WERI-Rb-1 (cell line): ENCODE data around the gene FANCB.

Experiments used
- DNase-seq: peaks from one replicate; pipeline ENCODE4 v3.0.0-alpha.2; 2020
- H3K27ac ChIP-seq: fragments of 250-450 bp; sonication (Bioruptor Pico); 2 replicates; pipeline ENCODE4 v1.5.1; 2020; ENCODE audit warnings: mild to moderate bottlenecking, moderate library complexity
- H3K27me3 ChIP-seq: fragments of 250-450 bp; sonication (Bioruptor Pico); 2 replicates; pipeline ENCODE4 v1.5.1; 2021; ENCODE audit warnings: mild to moderate bottlenecking, low read depth, moderate library complexity; ENCODE audit not compliant: insufficient read depth, severe bottlenecking
- H3K36me3 ChIP-seq: fragments of 250-450 bp; sonication (Bioruptor Pico); 2 replicates; pipeline ENCODE4 v1.5.1; 2020; ENCODE audit warnings: mild to moderate bottlenecking, moderate library complexity
- H3K4me3 ChIP-seq: 2 replicates; pipeline ENCODE4 v1.5.1; 2011; ENCODE audit warnings: low read depth, mild to moderate bottlenecking, control low read depth, low read length
- H3K9me3 ChIP-seq: fragments of 250-450 bp; sonication (Bioruptor Pico); 2 replicates; pipeline ENCODE4 v1.5.1; 2021; ENCODE audit warnings: mild to moderate bottlenecking, moderate library complexity; ENCODE audit not compliant: severe bottlenecking
- TF ChIP-seq, protein P1 (sequence below): IDR thresholded peaks from 2 replicates; pipeline ENCODE4 v1.5.1; 2011; ENCODE audit warnings: low read depth, mild to moderate bottlenecking, control low read depth, inconsistent platforms, low read length

The FANCB gene

DNA sequence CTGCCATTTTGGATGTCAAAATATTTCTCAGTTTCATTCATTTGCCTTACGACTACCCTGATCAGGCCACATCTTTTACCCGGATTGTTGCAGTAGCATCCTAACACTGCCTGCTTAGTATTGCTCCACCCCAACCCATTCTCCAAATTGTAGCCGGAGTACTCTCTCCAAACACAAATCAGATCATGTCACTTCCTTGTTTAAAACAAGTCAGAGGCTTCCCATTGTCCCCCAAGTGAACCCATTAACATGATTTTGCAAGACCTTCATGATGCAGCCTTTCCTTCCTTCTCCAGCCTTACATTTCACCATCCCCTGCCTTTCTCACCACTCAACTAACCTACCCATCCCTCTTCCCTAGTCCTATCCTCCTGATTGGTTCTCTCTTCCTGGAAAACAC is 53.1 kb downstream of the FANCB start:
- Histone ChIP-seq H3K27ac (no peak overlapping the region), H3K9me3 (no peaks in the 10 kb centered on the region), H3K36me3 (no peaks in the 10 kb centered on the region), H3K4me3 (no peak overlapping the region), H3K27me3 (no peaks in the 10 kb centered on the region)
- DNase-seq = no peak
- TF ChIP-seq, protein P1, sequence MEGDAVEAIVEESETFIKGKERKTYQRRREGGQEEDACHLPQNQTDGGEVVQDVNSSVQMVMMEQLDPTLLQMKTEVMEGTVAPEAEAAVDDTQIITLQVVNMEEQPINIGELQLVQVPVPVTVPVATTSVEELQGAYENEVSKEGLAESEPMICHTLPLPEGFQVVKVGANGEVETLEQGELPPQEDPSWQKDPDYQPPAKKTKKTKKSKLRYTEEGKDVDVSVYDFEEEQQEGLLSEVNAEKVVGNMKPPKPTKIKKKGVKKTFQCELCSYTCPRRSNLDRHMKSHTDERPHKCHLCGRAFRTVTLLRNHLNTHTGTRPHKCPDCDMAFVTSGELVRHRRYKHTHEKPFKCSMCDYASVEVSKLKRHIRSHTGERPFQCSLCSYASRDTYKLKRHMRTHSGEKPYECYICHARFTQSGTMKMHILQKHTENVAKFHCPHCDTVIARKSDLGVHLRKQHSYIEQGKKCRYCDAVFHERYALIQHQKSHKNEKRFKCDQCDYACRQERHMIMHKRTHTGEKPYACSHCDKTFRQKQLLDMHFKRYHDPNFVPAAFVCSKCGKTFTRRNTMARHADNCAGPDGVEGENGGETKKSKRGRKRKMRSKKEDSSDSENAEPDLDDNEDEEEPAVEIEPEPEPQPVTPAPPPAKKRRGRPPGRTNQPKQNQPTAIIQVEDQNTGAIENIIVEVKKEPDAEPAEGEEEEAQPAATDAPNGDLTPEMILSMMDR = no peak

DNA sequence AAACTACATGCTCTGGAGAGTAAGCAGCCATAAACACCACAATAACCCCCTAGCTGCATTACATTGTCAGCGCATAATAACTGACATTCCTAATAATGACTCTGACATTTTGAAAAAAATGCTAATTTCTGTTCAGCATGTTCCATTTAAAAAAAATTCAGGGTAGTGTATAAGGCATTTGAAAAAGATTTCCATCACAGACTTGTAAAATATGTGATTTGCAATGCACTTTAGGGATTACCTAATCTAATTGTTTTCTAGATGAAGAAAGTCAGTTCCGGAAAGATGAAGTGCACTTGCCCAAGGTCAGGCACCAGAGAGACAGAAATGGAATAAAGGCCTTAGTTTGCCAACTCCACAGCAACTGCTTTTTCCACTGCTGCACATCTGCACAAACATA is 55.3 kb downstream of the FANCB start:
- Histone ChIP-seq H3K36me3 (no peaks in the 10 kb centered on the region), H3K4me3 (no peak overlapping the region), H3K27me3 (no peaks in the 10 kb centered on the region), H3K27ac (no peak overlapping the region), H3K9me3 (no peaks in the 10 kb centered on the region)
- TF ChIP-seq, protein P1 = no peak
- DNase-seq = no peak

DNA sequence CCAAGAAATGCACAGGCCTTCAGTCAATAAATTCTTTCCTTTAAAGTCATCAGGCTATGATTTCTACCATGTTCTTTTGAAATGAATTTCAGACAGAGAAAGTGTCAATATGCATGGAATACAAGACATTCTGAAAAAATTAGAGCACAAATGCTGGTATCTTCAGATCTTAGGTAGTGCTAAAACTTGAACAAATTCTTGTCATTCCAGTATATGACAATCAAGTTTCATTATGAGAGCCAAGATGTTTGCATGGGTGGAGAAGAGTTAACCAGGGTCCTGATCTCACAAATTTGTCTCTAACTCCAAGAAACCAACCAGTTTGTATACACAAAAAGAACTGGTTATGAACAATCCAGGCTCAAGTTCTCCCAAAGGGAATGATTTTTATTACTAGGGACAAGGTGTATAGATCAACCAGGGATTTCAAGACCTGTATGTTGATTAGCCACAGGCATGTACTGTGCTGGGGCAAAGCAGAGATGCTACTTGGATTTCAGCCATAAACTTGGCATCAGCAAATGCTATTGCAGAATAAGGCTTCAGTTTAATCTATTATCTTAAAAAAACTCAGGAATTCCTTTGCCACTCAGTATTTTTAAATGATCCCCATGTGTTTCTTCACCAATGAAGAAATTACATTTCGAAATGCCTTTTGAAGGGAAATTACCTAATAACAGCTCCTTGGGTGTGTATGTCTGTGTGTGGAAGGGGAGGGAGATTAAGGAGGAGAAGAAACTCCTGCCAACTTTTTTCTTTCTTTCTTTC is 69.7 kb downstream of the FANCB start:
- H3K27ac ChIP-seq = no peak overlapping the region
- no peak overlapping the region for H3K4me3 ChIP-seq
- DNase-seq = no peak
- H3K27me3 ChIP-seq = no peaks in the 10 kb centered on the region
- TF ChIP-seq, protein P1 = no peak
- no peaks in the 10 kb centered on the region for H3K36me3 ChIP-seq
- H3K9me3 ChIP-seq = no peaks in the 10 kb centered on the region

DNA sequence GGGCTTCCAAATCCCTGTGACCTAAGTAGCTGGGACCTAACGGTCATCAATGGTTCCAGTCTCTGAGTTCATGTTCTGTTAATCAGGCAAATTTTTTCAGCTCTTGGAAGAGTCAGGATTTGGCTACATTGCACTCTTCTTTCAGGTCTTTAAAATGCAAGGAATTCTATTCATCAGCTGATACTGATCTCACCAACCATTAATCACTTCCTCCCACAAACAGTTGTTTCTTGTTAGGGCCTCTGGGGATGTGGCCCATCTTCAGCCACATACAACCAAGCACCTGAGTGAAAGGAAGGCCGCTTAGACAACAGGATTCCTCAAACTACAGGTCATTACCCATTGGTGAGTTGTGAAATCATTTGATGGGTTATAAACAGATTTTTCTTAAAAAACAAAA is 71.7 kb downstream of the FANCB start:
- no peak overlapping the region for H3K4me3 ChIP-seq
- no peaks in the 10 kb centered on the region for H3K9me3 ChIP-seq
- TF ChIP-seq, protein P1 = no peak
- no peaks in the 10 kb centered on the region for H3K36me3 ChIP-seq
- no peak overlapping the region for H3K27ac ChIP-seq
- no peaks in the 10 kb centered on the region for H3K27me3 ChIP-seq
- no peak for DNase-seq

DNA sequence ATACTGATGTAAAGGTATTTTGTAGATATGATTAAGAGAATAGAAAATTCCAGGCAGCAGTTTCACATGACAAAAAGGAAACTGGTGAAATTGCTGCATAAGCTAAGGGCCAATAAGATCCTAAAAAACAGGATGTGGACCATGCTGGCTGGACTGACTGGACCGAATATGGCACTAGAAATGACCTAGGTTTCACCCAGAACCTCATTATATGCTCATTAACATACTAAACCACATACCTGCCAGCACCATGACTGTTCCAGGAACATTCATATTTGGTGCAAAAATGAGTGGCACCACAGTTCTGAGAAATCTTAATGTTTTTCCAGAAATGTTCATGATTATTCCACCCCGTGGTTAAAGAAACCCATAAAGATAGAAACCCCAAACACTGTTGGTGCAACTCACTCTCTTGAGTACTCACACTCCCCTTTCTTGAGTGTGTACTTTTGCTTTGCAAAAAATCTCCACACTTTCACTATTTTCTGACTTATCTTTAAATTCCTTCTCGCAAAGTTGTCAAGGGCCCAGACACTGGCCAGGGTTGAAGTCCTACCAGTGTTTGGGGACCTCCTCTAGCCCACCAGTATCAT is 74.0 kb downstream of the FANCB start:
- Histone ChIP-seq H3K27ac (no peak overlapping the region), H3K36me3 (no peaks in the 10 kb centered on the region), H3K9me3 (no peaks in the 10 kb centered on the region), H3K27me3 (no peaks in the 10 kb centered on the region), H3K4me3 (no peak overlapping the region)
- TF ChIP-seq, protein P1 = no peak
- no peak for DNase-seq
